HG03354 (cell line): ENCODE results near the gene CLK4.
A peak's percentile ranks its signal among the peaks of the same experiment; 100 is the strongest.

Source experiments
- ATAC-seq: cut with Tn5 transposase; IDR thresholded peaks from one replicate; pipeline ENCODE4 v1.9.1; 2021; ENCODE audit warnings: mild to moderate bottlenecking; ENCODE audit not compliant: unreplicated experiment, poor library complexity, severe bottlenecking

CLK4 gene

GRCh38 chr5:178626484-178627258, at the start of gene CLK4:
Gene CLK4, minus strand, starts transcription at chr5:178627050. Its CDS starts 3,634 bp downstream, at chr5:178623416.
- ATAC-seq: peak; percentile 85

GRCh38 chr5:178675922-178676321, 49.1 kb upstream of the CLK4 start:
- ATAC-seq: no peak

GRCh38 chr5:178674334-178674733, 47.5 kb upstream of the CLK4 start:
- ATAC-seq: no peak

GRCh38 chr5:178673801-178674295, 47.0 kb upstream of the CLK4 start:
- ATAC-seq: no peak

- ATAC-seq: no peak
These were observed 45.8 kb upstream of the CLK4 start for GRCh38 chr5:178672630-178673029.

- ATAC-seq: no peak
These were observed 44.8 kb upstream of the CLK4 start for GRCh38 chr5:178671602-178672144.

- ATAC-seq: no peak
These were observed 43.6 kb upstream of the CLK4 start for GRCh38 chr5:178670351-178670885.

- ATAC-seq: no peak
These were observed 41.7 kb upstream of the CLK4 start for GRCh38 chr5:178668579-178668978.

- ATAC-seq: no peak
These were observed 40.8 kb upstream of the CLK4 start for GRCh38 chr5:178667688-178668087.

GRCh38 chr5:178667101-178667500, 40.3 kb upstream of the CLK4 start:
- no peak for ATAC-seq

GRCh38 chr5:178664141-178664540, 37.3 kb upstream of the CLK4 start:
- no peak for ATAC-seq

- ATAC-seq: no peak
These were observed 35.7 kb upstream of the CLK4 start for GRCh38 chr5:178662541-178662860.

GRCh38 chr5:178661836-178662540, 35.1 kb upstream of the CLK4 start:
- no peak for ATAC-seq

- ATAC-seq: no peak
These were observed 24.4 kb upstream of the CLK4 start for GRCh38 chr5:178651046-178651810.

- no peak for ATAC-seq
These were observed 23.4 kb upstream of the CLK4 start for GRCh38 chr5:178650214-178650613.

- ATAC-seq: no peak
These were observed 22.7 kb upstream of the CLK4 start for GRCh38 chr5:178649580-178649979.

GRCh38 chr5:178644826-178645545, 18.1 kb upstream of the CLK4 start:
- ATAC-seq: no peak

- ATAC-seq: no peak
These were observed 15.6 kb upstream of the CLK4 start for GRCh38 chr5:178642351-178642909.

GRCh38 chr5:178641711-178642110, 14.9 kb upstream of the CLK4 start:
- no peak for ATAC-seq
